Pancreas (tissue), 10 donors: ENCODE data around the gene ATP5F1C. TPM values are rescaled to one million over a fixed set of nuclear protein-coding genes. Genes with fewer than 3 reads are reported as not detected.
"Not testable (repeated sequence)": the region's sequence is repeated elsewhere in the genome, so short reads cannot be mapped to it uniquely, and the experiment has no call there.

ENCODE experiments used
- ATAC-seq, 4 donors: fragments of 200-7000 bp; cut with Tn5 transposase; one replicate each; pipeline versions ENCODE4 v1.8.0 to v1.9.1; 2020; ENCODE audit warnings: mild to moderate bottlenecking in 4 of 4, moderate library complexity in 4 of 4
- DNase-seq, 6 donors: peaks; one replicate each; pipeline ENCODE4 v3.0.0-alpha.2; 2020
- FAIRE-seq: peaks from 2 replicates; lab custom pipeline; 2012; peaks lifted over from hg19 to GRCh38; lab: Jason Lieb, UNC
- H3K27ac ChIP-seq, 4 donors: fragments of 200-600 bp; sonication (generic); 1 replicate in 3 of 4; 2 replicates in 1 of 4; pipeline versions ENCODE4 v1.5.0 to v1.8.0; 2020
- H3K27me3 ChIP-seq, 4 donors: fragments of 200-600 bp; one replicate each; pipeline ENCODE4 v1.8.0; 2021
- H3K36me3 ChIP-seq, 3 donors: fragments of 200-600 bp; sonication (generic) in 1 of 3; one replicate each; pipeline versions ENCODE4 v1.5.0 to v1.8.0; 2020 to 2021
- H3K4me1 ChIP-seq, 3 donors: fragments of 200-600 bp; one replicate each; pipeline ENCODE4 v1.8.0; 2021
- H3K4me3 ChIP-seq, 4 donors: fragments of 200-600 bp; sonication (generic) in 2 of 4; one replicate each; pipeline versions ENCODE4 v1.5.0 to v1.8.0; 2020 to 2021
- H3K9me3 ChIP-seq, 4 donors: fragments of 200-600 bp; one replicate each; pipeline ENCODE4 v1.8.0; 2021
- WGBS, 2 donors: extraction: QIAGEN DNeasy Blood & Tissue Kit; methylation state at CpG; one replicate each; pipeline ENCODE4 v1.1.7; 2013; 5-methylcytosine and 5-hydroxymethylcytosine counted together
- intact Hi-C, 3 donors: fragments of 100-400 bp; cut with DNase I; formaldehyde crosslinking; loops; one replicate each; pipeline versions ENCODE4 v1.11.1 to v1.14.2; 2022
- polyA plus RNA-seq, 2 donors: library from polyadenylated mRNA; stranded (reverse); fragments of 200-250 nt; gene quantifications; one replicate each; pipeline ENCODE4 v1.2.3, GENCODE V29; 2013
- total RNA-seq, 6 donors: library from RNA; stranded (reverse); fragmentation: NEBNext Ultra II Directional in 4 of 6; extraction: Animal tissue kit (Norgen Biotek cat#: 25700) in 4 of 6; gene quantifications; one replicate each; pipeline versions ENCODE4 v1.2.1 to v1.2.4, GENCODE V29; 2021 to 2023
- TF ChIP-seq, protein P1 (sequence below), 4 donors: fragments of 200-600 bp; sonication (generic) in 3 of 4; IDR thresholded peaks; one replicate each; pipeline versions ENCODE4 v1.5.0 to v1.8.0; 2021; ENCODE audit warnings: antibody characterized with exemption in 4 of 4
- donor health status: healthy with polysubstance abuse.
- donor health status: DM: no; HTN: no; CAD: no; lungs with moderate emphysema.
- donor health status: DM: no; HTN: no; CAD: no.
- donor health status: control.
- donor health status: control.
- donor health status: Bipolar disorder and iron deficiency.
- donor health status: DM: yes; HTN: yes; CAD: no.
- donor health status: DM: no; HTN: no; CAD: no.
- donor health status: DM: no; HTN: no; CAD: no.
- donor health status: DM: yes; HTN: yes; CAD: no.

ATP5F1C gene
- total RNA-seq: 100 to 1,000 TPM; 138 to 195 (median 150) TPM
- 100 to 1,000 TPM; 201 to 273 TPM for polyA plus RNA-seq

- intact Hi-C loops: no loop called here
- peaks cover 17 to 36% (median 27%) of the 10 kb centered on the region in 3 donors for H3K4me1 ChIP-seq
- peak; percentile 94 to 99 (median 97) for ATAC-seq
- DNase-seq: peak; percentile 97 to 99 (median 98)
- WGBS, 2 donors: 1% methylated on average over 58 to 59 of the region's 59 CpGs
- TF ChIP-seq, protein P1, sequence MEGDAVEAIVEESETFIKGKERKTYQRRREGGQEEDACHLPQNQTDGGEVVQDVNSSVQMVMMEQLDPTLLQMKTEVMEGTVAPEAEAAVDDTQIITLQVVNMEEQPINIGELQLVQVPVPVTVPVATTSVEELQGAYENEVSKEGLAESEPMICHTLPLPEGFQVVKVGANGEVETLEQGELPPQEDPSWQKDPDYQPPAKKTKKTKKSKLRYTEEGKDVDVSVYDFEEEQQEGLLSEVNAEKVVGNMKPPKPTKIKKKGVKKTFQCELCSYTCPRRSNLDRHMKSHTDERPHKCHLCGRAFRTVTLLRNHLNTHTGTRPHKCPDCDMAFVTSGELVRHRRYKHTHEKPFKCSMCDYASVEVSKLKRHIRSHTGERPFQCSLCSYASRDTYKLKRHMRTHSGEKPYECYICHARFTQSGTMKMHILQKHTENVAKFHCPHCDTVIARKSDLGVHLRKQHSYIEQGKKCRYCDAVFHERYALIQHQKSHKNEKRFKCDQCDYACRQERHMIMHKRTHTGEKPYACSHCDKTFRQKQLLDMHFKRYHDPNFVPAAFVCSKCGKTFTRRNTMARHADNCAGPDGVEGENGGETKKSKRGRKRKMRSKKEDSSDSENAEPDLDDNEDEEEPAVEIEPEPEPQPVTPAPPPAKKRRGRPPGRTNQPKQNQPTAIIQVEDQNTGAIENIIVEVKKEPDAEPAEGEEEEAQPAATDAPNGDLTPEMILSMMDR (IDR thresholded peaks at IDR 0.05): no peak
- peak; percentile 82 for FAIRE-seq
- H3K27me3 ChIP-seq: no peaks in the 10 kb centered on the region
- H3K27ac ChIP-seq: peak within 1 kb of the TSS; percentile 50 to 91 (median 72)
- H3K4me3 ChIP-seq: peak within 1 kb of the TSS; percentile 66 to 99 (median 92)
- H3K36me3 ChIP-seq: no peaks in the 10 kb centered on the region
- no peaks in the 10 kb centered on the region for H3K9me3 ChIP-seq
These were observed at the start of gene ATP5F1C, which contains the start of gene KIN for GRCh38 chr10:7787857-7788638. TSS of gene ATP5F1C (plus strand) at chr10:7788177. CDS start at chr10:7788208, 31 bp downstream. TSS of gene KIN (minus strand) at chr10:7787993. CDS start at chr10:7787933, 60 bp downstream.

GRCh38 chr10:7738536-7739407 lies 49.2 kb upstream of the ATP5F1C start:
- 64 to 69% methylated on average over 20 of the region's 20 CpGs for WGBS, 2 donors
- H3K4me1 ChIP-seq: no peaks in the 10 kb centered on the region
- FAIRE-seq (no peak), ATAC-seq (no peak), DNase-seq (no peak)
- no peaks in the 10 kb centered on the region for H3K9me3 ChIP-seq
- H3K27ac ChIP-seq: no peak overlapping the region
- TF ChIP-seq, protein P1 (IDR thresholded peaks at IDR 0.05): no peak
- no peaks in the 10 kb centered on the region for H3K27me3 ChIP-seq
- intact Hi-C loops: no loop called here
- H3K36me3 ChIP-seq: no peaks in the 10 kb centered on the region
- H3K4me3 ChIP-seq: no peak overlapping the region

GRCh38 chr10:7744307-7744706 lies 43.7 kb upstream of the ATP5F1C start:
- no peak for DNase-seq
- TF ChIP-seq, protein P1 (IDR thresholded peaks at IDR 0.05): no peak
- ATAC-seq: no peak
- Histone ChIP-seq H3K4me1 (no peaks in the 10 kb centered on the region), H3K27ac (no peak overlapping the region), H3K27me3 (no peaks in the 10 kb centered on the region), H3K4me3 (no peak overlapping the region), H3K9me3 (no peaks in the 10 kb centered on the region), H3K36me3 (no peaks in the 10 kb centered on the region)
- WGBS, 2 donors: 84 to 90% methylated on average over 8 of the region's 8 CpGs
- FAIRE-seq: no peak
- intact Hi-C loops: no loop called here

DNA sequence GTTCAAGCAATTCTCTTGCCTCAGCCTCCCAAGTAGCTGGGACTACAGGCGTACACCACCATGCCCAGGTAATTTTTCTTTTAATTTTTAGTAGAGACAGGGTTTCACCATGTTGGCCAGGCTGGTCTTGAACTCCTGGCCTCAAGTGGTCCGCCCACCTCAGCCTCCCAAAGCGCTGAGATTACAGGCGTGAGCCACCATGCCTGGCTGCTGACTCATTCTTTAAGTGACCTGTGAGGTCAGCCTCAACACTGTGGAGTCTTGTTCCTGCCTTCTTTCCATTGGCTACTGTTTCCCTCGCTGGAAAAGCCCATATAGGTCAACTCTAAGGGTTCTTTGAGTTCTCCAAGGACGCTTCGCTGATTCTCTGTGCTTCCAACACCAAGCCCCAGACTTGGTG lies 39.3 kb upstream of the ATP5F1C start:
- H3K4me1 ChIP-seq, intact Hi-C loops, H3K27ac ChIP-seq, H3K9me3 ChIP-seq, H3K27me3 ChIP-seq, DNase-seq, ATAC-seq, H3K4me3 ChIP-seq, FAIRE-seq: not testable (repeated sequence)
- WGBS, 2 donors: 91% methylated on average over 7 of the region's 7 CpGs
- H3K36me3 ChIP-seq: peaks cover 0 to 16% (median 11%) of the 10 kb centered on the region in 3 donors

- H3K9me3 ChIP-seq: no peaks in the 10 kb centered on the region
- DNase-seq (no peak), FAIRE-seq (no peak), ATAC-seq (no peak)
- intact Hi-C loops: no loop called here
- TF ChIP-seq, protein P1 (IDR thresholded peaks at IDR 0.05): no peak
- H3K4me1 ChIP-seq: no peaks in the 10 kb centered on the region
- peaks cover 0 to 17% (median 11%) of the 10 kb centered on the region in 3 donors for H3K36me3 ChIP-seq
- WGBS, 2 donors: 90 to 95% methylated on average over 5 of the region's 5 CpGs
- H3K27me3 ChIP-seq: no peaks in the 10 kb centered on the region
- no peak overlapping the region for H3K4me3 ChIP-seq
- no peak overlapping the region for H3K27ac ChIP-seq
These were observed 37.8 kb upstream of the ATP5F1C start for GRCh38 chr10:7750222-7750621.
